Osteoblast (primary cell): ENCODE data around the gene OR4D2. TPM values are rescaled to one million over a fixed set of nuclear protein-coding genes. Genes with fewer than 3 reads are reported as not detected.
"Not testable (repeated sequence)": the region's sequence is repeated elsewhere in the genome, so short reads cannot be mapped to it uniquely, and the experiment has no call there.

Experiments
- DNase-seq: peaks from one replicate; pipeline ENCODE4 v3.0.0; 2011; ENCODE audit warnings: low spot score, mixed read lengths; ENCODE audit not compliant: insufficient read length; ENCODE audit errors: missing footprints
- H2AFZ ChIP-seq: 2 replicates; pipeline ENCODE4 v1.6.0; 2011; ENCODE audit warnings: mild to moderate bottlenecking, low read length
- H3K27ac ChIP-seq: 2 replicates; pipeline ENCODE4 v1.5.1; 2011; ENCODE audit warnings: mild to moderate bottlenecking, low read depth, low read length, moderate library complexity
- H3K27me3 ChIP-seq: 2 replicates; pipeline ENCODE4 v1.6.0; 2012; ENCODE audit warnings: mild to moderate bottlenecking, control low read depth, inconsistent platforms, low read length, moderate library complexity; ENCODE audit not compliant: insufficient read depth
- H3K36me3 ChIP-seq: 2 replicates; pipeline ENCODE4 v1.5.1; 2011; ENCODE audit warnings: mild to moderate bottlenecking, low read length, control low read depth, moderate library complexity; ENCODE audit not compliant: insufficient read depth
- H3K4me1 ChIP-seq: 2 replicates; pipeline ENCODE4 v1.5.1; 2011; ENCODE audit warnings: mild to moderate bottlenecking, low read length, control low read depth, moderate library complexity; ENCODE audit not compliant: insufficient read depth
- H3K4me2 ChIP-seq: 2 replicates; pipeline ENCODE4 v1.6.0; 2011; ENCODE audit warnings: mild to moderate bottlenecking, low read length; ENCODE audit not compliant: insufficient read depth
- H3K4me3 ChIP-seq: fragments of 200-600 bp; sonication (generic); 3 replicates; pipeline ENCODE4 v1.5.1; 2012; ENCODE audit warnings: mild to moderate bottlenecking, low read length, inconsistent platforms; ENCODE audit not compliant: insufficient read depth
- H3K79me2 ChIP-seq: 2 replicates; pipeline ENCODE4 v1.6.0; 2012; ENCODE audit warnings: mild to moderate bottlenecking, low read length, control low read depth, inconsistent platforms; ENCODE audit not compliant: insufficient read depth
- H3K9me3 ChIP-seq: 2 replicates; pipeline ENCODE4 v1.5.1; 2011; ENCODE audit warnings: low read depth, low read length, control low read depth
- H4K20me1 ChIP-seq: 2 replicates; pipeline ENCODE4 v1.6.0; 2012; ENCODE audit warnings: mild to moderate bottlenecking, low read length, control low read depth; ENCODE audit not compliant: insufficient read depth
- total RNA-seq: library from RNA; depleted of rRNA; stranded (reverse); fragments of >200 nt; gene quantifications from 2 replicates; pipeline ENCODE4 v1.2.3, GENCODE V29; 2012
- TF ChIP-seq, protein P1 (sequence below): IDR thresholded peaks from 2 replicates; pipeline ENCODE4 v1.5.1; 2011; ENCODE audit warnings: mild to moderate bottlenecking, low read depth, low read length, moderate library complexity; ENCODE audit errors: extremely low read depth

OR4D2 gene
- total RNA-seq, 1 donor: not detected

DNA sequence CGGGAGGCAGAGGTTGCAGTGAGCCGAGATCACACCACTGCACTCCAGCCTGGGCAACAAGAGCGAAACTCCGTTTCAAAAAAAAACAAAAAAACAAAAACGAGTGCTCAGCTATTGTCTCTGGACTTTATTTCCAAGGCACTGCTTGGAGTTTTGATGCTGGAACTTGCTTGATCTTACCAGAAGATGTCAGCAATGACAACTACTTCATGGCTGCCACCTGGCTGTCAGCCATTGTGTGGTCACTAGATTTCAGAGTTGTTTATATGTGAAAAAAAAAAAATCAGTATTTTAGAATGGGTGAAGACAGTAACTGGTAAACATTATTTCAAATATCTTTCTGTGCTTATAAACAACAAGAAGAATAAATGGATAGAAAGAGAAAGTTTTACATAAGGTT is 44.9 kb upstream of the OR4D2 start:
- no peak overlapping the region for H3K4me2 ChIP-seq
- H3K27me3 ChIP-seq: no peaks in the 10 kb centered on the region
- H2AFZ ChIP-seq: no peak overlapping the region
- TF ChIP-seq, protein P1, sequence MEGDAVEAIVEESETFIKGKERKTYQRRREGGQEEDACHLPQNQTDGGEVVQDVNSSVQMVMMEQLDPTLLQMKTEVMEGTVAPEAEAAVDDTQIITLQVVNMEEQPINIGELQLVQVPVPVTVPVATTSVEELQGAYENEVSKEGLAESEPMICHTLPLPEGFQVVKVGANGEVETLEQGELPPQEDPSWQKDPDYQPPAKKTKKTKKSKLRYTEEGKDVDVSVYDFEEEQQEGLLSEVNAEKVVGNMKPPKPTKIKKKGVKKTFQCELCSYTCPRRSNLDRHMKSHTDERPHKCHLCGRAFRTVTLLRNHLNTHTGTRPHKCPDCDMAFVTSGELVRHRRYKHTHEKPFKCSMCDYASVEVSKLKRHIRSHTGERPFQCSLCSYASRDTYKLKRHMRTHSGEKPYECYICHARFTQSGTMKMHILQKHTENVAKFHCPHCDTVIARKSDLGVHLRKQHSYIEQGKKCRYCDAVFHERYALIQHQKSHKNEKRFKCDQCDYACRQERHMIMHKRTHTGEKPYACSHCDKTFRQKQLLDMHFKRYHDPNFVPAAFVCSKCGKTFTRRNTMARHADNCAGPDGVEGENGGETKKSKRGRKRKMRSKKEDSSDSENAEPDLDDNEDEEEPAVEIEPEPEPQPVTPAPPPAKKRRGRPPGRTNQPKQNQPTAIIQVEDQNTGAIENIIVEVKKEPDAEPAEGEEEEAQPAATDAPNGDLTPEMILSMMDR: peak; percentile 25
- no peaks in the 10 kb centered on the region for H3K9me3 ChIP-seq
- peak; percentile 65 for DNase-seq
- H3K27ac ChIP-seq: no peak overlapping the region
- H3K4me1 ChIP-seq: no peaks in the 10 kb centered on the region
- no peak overlapping the region for H3K4me3 ChIP-seq
- H3K36me3 ChIP-seq: no peaks in the 10 kb centered on the region
- no peaks in the 10 kb centered on the region for H4K20me1 ChIP-seq
- no peaks in the 10 kb centered on the region for H3K79me2 ChIP-seq

DNA sequence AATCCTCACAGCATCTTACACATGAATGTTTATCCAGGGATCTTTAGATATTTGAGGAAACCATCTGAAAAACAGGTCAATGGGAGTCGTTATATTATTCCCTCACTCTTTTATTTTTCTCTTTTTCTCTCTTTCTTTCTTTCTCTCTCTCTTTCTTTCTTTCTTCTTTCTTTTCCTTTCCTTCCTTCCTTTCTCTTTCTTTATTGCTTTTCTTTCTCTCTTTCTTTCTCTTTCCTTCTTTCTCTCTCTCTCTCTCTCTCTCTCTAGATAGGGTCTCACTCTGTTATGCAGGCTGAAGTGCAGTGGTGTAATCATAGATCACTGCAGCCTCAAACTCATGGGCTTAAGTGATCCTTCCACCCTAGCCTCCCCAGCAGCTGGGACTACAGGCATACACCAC is 38.9 kb upstream of the OR4D2 start:
- DNase-seq: no peak
- TF ChIP-seq, protein P1: no peak
- Histone ChIP-seq H3K9me3 (no peaks in the 10 kb centered on the region), H3K4me2 (no peak overlapping the region), H3K4me1 (no peaks in the 10 kb centered on the region), H3K4me3 (no peak overlapping the region), H4K20me1 (no peaks in the 10 kb centered on the region), H3K27ac (no peak overlapping the region), H3K79me2 (no peaks in the 10 kb centered on the region), H3K27me3 (no peaks in the 10 kb centered on the region), H3K36me3 (no peaks in the 10 kb centered on the region), H2AFZ (no peak overlapping the region)

DNA sequence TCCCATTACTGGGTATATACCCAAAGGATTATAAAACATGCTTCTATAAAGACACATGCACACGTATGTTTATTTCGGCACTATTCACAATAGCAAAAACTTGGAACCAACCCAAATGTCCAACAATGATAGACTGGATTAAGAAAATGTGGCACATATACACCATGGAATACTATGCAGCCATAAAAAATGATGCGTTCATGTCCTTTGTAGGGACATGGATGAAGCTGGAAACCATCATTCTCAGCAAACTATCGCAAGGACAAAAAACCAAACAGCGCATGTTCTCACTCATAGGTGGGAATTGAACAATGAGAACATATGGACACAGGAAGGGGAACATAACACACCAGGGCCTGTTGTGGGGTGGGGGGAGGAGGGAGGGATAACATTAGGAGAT is 34.1 kb upstream of the OR4D2 start:
- not testable (repeated sequence) for H3K4me2 ChIP-seq, H3K4me1 ChIP-seq, H4K20me1 ChIP-seq, DNase-seq, H3K27ac ChIP-seq, H3K27me3 ChIP-seq, H3K36me3 ChIP-seq, H3K4me3 ChIP-seq, H2AFZ ChIP-seq, H3K79me2 ChIP-seq, H3K9me3 ChIP-seq

DNA sequence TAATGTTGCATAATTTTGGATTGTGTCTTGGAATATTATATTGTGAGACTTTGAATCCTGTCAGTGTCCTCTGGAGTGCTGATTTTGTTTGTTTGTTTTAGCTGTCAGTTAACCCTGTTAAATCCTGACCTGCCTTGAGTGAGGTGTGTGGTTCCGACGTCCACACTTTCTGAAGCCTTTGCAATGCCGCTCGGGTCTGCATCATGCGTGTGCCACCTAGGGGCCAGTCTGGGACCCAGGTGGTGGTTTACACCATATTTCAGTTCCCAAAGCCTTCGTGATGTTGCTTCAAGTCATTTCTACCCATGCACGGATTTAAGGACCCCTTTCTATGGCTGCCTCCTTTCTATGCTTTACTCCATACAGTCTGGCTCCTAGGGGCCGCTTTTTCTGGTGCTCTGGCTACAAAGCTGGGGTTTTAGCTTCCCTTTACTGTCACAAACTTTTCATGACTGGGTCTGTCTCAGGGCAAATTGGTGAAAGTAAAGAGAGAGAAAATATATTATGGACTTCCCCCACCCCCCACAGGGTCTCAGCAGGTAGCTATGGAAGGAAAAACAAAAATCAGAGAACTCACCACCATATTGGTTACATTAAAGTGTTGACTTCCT is 30.0 kb upstream of the OR4D2 start:
- Histone ChIP-seq H3K4me1 (no peaks in the 10 kb centered on the region), H4K20me1 (no peaks in the 10 kb centered on the region), H3K4me3 (no peak overlapping the region), H3K79me2 (no peaks in the 10 kb centered on the region), H3K4me2 (no peak overlapping the region), H3K36me3 (no peaks in the 10 kb centered on the region), H3K27me3 (no peaks in the 10 kb centered on the region), H2AFZ (no peak overlapping the region), H3K9me3 (no peaks in the 10 kb centered on the region), H3K27ac (no peak overlapping the region)
- TF ChIP-seq, protein P1: peak; percentile 29
- DNase-seq: no peak
